Measurements from ENCODE around the gene PLCB4. TPM values are rescaled to one million over a fixed set of nuclear protein-coding genes. Genes with fewer than 3 reads are reported as not detected.

PLCB4 gene
- total RNA-seq, 1 experiment from 2014 or later, result 12.6 TPM

GRCh38 chr20:9334866-9335265 lies 266.0 kb downstream of the PLCB4 start (continued):
- TF ChIP-seq E2F5 (CRISPR knock-in tag; IDR thresholded peaks at IDR 0.05), result no peak
- TF ChIP-seq NFATC4 (CRISPR knock-in tag; IDR thresholded peaks at IDR 0.05), result no peak

DNA sequence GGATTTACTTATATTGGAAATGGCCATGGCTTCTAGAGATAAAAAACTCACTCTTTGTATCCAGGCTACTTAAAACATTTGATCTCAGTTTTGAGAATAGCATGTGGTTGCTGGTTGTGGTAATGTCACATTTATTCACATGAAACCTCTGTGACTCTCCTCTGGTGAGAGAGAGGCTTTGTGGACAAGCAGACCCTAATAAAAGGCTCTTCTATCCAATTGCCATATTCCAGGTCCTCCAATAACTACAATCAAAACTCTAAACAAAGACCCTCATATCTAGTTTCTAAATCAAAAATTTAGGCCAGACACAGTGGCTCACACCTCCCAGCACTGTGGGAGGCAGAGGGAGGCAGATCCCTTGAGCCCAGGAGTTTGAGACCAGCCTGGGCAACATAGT lies 269.2 kb downstream of the PLCB4 start:
- Mint-ChIP-seq H3K4me3 (no peak overlapping the region), H3K4me1 (no peaks in the 10 kb centered on the region), H3K27me3 (ENCODE audit: low read depth) (no peaks in the 10 kb centered on the region), H3K27ac (no peak overlapping the region), H3K9me3 (no peaks in the 10 kb centered on the region), H3K36me3 (no peaks in the 10 kb centered on the region)
- ChIA-PET POLR2A (no interaction called here), CTCF (no interaction called here)
- DNase-seq (ENCODE audit: low spot score) (no peak), ATAC-seq (no peak)
- TF ChIP-seq SMAD3 (CRISPR knock-in tag; IDR thresholded peaks at IDR 0.05; ENCODE audit: borderline replicate concordance) (no peak), TEAD1 (CRISPR knock-in tag; IDR thresholded peaks at IDR 0.05) (no peak), KAT7 (CRISPR knock-in tag; IDR thresholded peaks at IDR 0.05; ENCODE audit: borderline replicate concordance) (no peak), HMGXB4 (CRISPR knock-in tag; IDR thresholded peaks at IDR 0.05) (no peak), ZNF317 (CRISPR knock-in tag; IDR thresholded peaks at IDR 0.05; ENCODE audit: borderline replicate concordance, low read depth) (no peak), TP53 (CRISPR knock-in tag; IDR thresholded peaks at IDR 0.05) (no peak)

- ChIA-PET CTCF (interaction anchor here (1.1 kb wide), 1 partner anchor 16 kb away, joined by 3 read pairs; no protein-coding TSS in a partner anchor), POLR2A (no interaction called here)
- H3K4me1 Mint-ChIP-seq, result 0 out of 2 replicates have a peak, but pooled peaks cover 4% of the 10 kb centered on the region
- H3K27me3 Mint-ChIP-seq (ENCODE audit: low read depth), result no peaks in the 10 kb centered on the region
- DNase-seq (ENCODE audit: low spot score) (no peak), ATAC-seq (no peak)
- no peak overlapping the region for H3K27ac Mint-ChIP-seq
- no peaks in the 10 kb centered on the region for H3K36me3 Mint-ChIP-seq
- no peaks in the 10 kb centered on the region for H3K9me3 Mint-ChIP-seq
- TF ChIP-seq ESRRA (CRISPR knock-in tag; IDR thresholded peaks at IDR 0.05; ENCODE audit: borderline replicate concordance), result no peak
- TF ChIP-seq, protein P1, sequence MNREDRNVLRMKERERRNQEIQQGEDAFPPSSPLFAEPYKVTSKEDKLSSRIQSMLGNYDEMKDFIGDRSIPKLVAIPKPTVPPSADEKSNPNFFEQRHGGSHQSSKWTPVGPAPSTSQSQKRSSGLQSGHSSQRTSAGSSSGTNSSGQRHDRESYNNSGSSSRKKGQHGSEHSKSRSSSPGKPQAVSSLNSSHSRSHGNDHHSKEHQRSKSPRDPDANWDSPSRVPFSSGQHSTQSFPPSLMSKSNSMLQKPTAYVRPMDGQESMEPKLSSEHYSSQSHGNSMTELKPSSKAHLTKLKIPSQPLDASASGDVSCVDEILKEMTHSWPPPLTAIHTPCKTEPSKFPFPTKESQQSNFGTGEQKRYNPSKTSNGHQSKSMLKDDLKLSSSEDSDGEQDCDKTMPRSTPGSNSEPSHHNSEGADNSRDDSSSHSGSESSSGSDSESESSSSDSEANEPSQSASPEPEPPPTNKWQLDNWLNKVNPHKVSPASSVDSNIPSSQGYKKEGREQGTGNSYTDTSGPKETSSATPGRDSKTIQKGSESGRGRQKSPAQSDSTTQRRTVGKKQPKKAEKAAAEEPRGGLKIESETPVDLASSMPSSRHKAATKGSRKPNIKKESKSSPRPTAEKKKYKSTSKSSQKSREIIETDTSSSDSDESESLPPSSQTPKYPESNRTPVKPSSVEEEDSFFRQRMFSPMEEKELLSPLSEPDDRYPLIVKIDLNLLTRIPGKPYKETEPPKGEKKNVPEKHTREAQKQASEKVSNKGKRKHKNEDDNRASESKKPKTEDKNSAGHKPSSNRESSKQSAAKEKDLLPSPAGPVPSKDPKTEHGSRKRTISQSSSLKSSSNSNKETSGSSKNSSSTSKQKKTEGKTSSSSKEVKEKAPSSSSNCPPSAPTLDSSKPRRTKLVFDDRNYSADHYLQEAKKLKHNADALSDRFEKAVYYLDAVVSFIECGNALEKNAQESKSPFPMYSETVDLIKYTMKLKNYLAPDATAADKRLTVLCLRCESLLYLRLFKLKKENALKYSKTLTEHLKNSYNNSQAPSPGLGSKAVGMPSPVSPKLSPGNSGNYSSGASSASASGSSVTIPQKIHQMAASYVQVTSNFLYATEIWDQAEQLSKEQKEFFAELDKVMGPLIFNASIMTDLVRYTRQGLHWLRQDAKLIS (CRISPR knock-in tag; IDR thresholded peaks at IDR 0.05; ENCODE audit: borderline replicate concordance), result no peak
- H3K4me3 Mint-ChIP-seq, result no peak overlapping the region
Measured at GRCh38 chr20:9339708-9340107, 270.8 kb downstream of the PLCB4 start.

GRCh38 chr20:9342651-9343050 lies 273.8 kb downstream of the PLCB4 start:
- Mint-ChIP-seq H3K4me3 (no peak overlapping the region), H3K36me3 (no peaks in the 10 kb centered on the region), H3K9me3 (no peaks in the 10 kb centered on the region), H3K4me1 (peaks cover 8% of the 10 kb centered on the region; the same call in 1 of the 2 replicates), H3K27ac (no peak overlapping the region), H3K27me3 (ENCODE audit: low read depth) (no peaks in the 10 kb centered on the region)
- TF ChIP-seq NR2C2 (CRISPR knock-in tag; IDR thresholded peaks at IDR 0.05) (no peak), OVOL2 (CRISPR knock-in tag; IDR thresholded peaks at IDR 0.05; ENCODE audit: borderline replicate concordance) (no peak), FOXJ3 (CRISPR knock-in tag; IDR thresholded peaks at IDR 0.05; ENCODE audit: borderline replicate concordance) (no peak)
- DNase-seq (ENCODE audit: low spot score) (no peak), ATAC-seq (no peak)
- CTCF ChIA-PET, result no interaction called here
- POLR2A ChIA-PET, result no interaction called here

Measured in WTC11 (cell line).